GM12878 (cell line): Measurements from ENCODE around the gene CHMP4B. TPM values are rescaled to one million over a fixed set of nuclear protein-coding genes. Genes with fewer than 3 reads are reported as not detected.

Experiments
- ATAC-seq: fragments of 200-7000 bp; cut with Tn5 transposase; 3 replicates; pipeline ENCODE4 v1.9.1; 2020; ENCODE audit warnings: mild to moderate bottlenecking, moderate library complexity
- BruUV-seq: library from RNA; stranded (reverse); fragments of 400-500 nt; replicated peaks from 2 replicates; lab custom pipeline; 2021; lab: Mats Ljungman, UMichigan
- CTCF ChIA-PET: fragments of 300-600 bp; sonication (Branson Sonifier 250); formaldehyde crosslinking; extraction: SDS; loops from one replicate; lab custom pipeline; 2021; ENCODE audit warnings: inconsistent platforms; lab: Yijun Ruan, JAX
- POLR2A ChIA-PET: fragments of 350-600 bp; formaldehyde crosslinking; extraction: SDS; loops from one replicate; lab custom pipeline; 2021; ENCODE audit warnings: inconsistent platforms; lab: Charles Lee
- RAD21 ChIA-PET: fragments of 300-600 bp; sonication (Branson Sonifier 250); formaldehyde crosslinking; loops from one replicate; lab custom pipeline; 2023; ENCODE audit warnings: antibody characterized with exemption; ENCODE audit not compliant: unreplicated experiment; lab: Charles Lee
- SMC1A ChIA-PET: fragments of 300-600 bp; sonication (Branson Sonifier 250); formaldehyde crosslinking; loops from one replicate; lab custom pipeline; 2023; ENCODE audit not compliant: unreplicated experiment, uncharacterized antibody; lab: Charles Lee
- DNase-seq: peaks from one replicate; pipeline ENCODE4 v3.0.0-alpha.2; 2011; ENCODE audit warnings: low read depth, low spot score
- FAIRE-seq: peaks from 3 replicates; lab custom pipeline; 2011; peaks lifted over from hg19 to GRCh38; lab: Jason Lieb, UNC
- H2AFZ ChIP-seq: 2 replicates; pipeline ENCODE4 v1.6.0; 2011; ENCODE audit warnings: low read depth, low read length, control low read depth; ENCODE audit not compliant: control insufficient read depth
- H3K27ac ChIP-seq: 2 replicates; pipeline ENCODE4 v1.5.1; 2011; ENCODE audit warnings: control low read depth; ENCODE audit not compliant: control insufficient read depth, insufficient read depth
- H3K27me3 ChIP-seq, 2 experiments: replicated peaks in 1 of 2; 2 replicates each; pipeline versions ENCODE4 v1.6.0 to v1.6.1; 2011; ENCODE audit warnings: low read length in 1 of 2; ENCODE audit not compliant: control insufficient read depth in 2 of 2, insufficient read depth in 2 of 2
- H3K36me3 ChIP-seq, 2 experiments: 2 replicates each; pipeline ENCODE4 v1.5.1; 2011; ENCODE audit warnings: low read length in 1 of 2; ENCODE audit not compliant: control insufficient read depth in 2 of 2, insufficient read depth in 2 of 2
- H3K4me1 ChIP-seq: 2 replicates; pipeline ENCODE4 v1.6.1; 2011; ENCODE audit warnings: mild to moderate bottlenecking, low read length, moderate library complexity, mixed read lengths; ENCODE audit not compliant: control insufficient read depth, insufficient read depth
- H3K4me2 ChIP-seq: 2 replicates; pipeline ENCODE4 v1.6.0; 2011; ENCODE audit warnings: control low read depth; ENCODE audit not compliant: control insufficient read depth, insufficient read depth
- H3K4me3 ChIP-seq: fragments of 200-600 bp; sonication (generic); 2 replicates; pipeline ENCODE4 v1.5.1; 2016
- H3K79me2 ChIP-seq: 2 replicates; pipeline ENCODE4 v1.6.0; 2011; ENCODE audit warnings: low read length; ENCODE audit not compliant: control insufficient read depth, insufficient read depth
- H3K9ac ChIP-seq: 2 replicates; pipeline ENCODE4 v1.8.0; 2011; ENCODE audit warnings: low read length, control low read depth, mixed read lengths; ENCODE audit not compliant: control insufficient read depth, insufficient read depth
- H3K9me3 ChIP-seq: replicated peaks from 3 replicates; pipeline ENCODE4 v1.5.1; 2011; ENCODE audit warnings: mild to moderate bottlenecking, low read length; ENCODE audit not compliant: control insufficient read depth, insufficient read depth
- H4K20me1 ChIP-seq: 2 replicates; pipeline ENCODE4 v1.6.0; 2011; ENCODE audit not compliant: control insufficient read depth, insufficient read depth
- CEBPZ ChIP-seq: fragments of 150-350 bp; IDR thresholded peaks from 2 replicates; pipeline ENCODE4 v1.6.1; 2016; ENCODE audit warnings: low read depth, low read length
- CTCF ChIP-seq, 3 experiments: IDR thresholded peaks in 2 of 3; conservative IDR thresholded peaks in 1 of 3; 2 replicates each; pipeline ENCODE4 v1.5.1; 2011; ENCODE audit warnings: low read depth in 3 of 3, low read length in 3 of 3, mild to moderate bottlenecking in 3 of 3, control low read depth in 2 of 3, moderate library complexity in 2 of 3, inconsistent platforms in 1 of 3, mixed read lengths in 1 of 3; ENCODE audit not compliant: control insufficient read depth in 2 of 3, insufficient read depth in 1 of 3; ENCODE audit errors: extremely low read depth in 1 of 3
- HDAC6 ChIP-seq: fragments of 200-600 bp; sonication (generic); IDR thresholded peaks from one replicate; pipeline ENCODE4 v1.8.0; 2017; ENCODE audit warnings: antibody characterized with exemption; ENCODE audit not compliant: unreplicated experiment
- HSF1 ChIP-seq: fragments of 150-350 bp; IDR thresholded peaks from 2 replicates; pipeline ENCODE4 v1.6.1; 2014; ENCODE audit warnings: mild to moderate bottlenecking, low read depth, low read length
- IRF4 ChIP-seq: IDR thresholded peaks from 2 replicates; pipeline ENCODE4 v1.6.1; 2011; ENCODE audit warnings: low read depth, low read length
- KLF5 ChIP-seq: fragments of 450-650 bp; IDR thresholded peaks from 2 replicates; pipeline ENCODE4 v1.6.1; 2014; ENCODE audit warnings: mild to moderate bottlenecking; ENCODE audit not compliant: partially characterized antibody
- MYC ChIP-seq: IDR thresholded peaks from 2 replicates; pipeline ENCODE4 v1.6.1; 2011; ENCODE audit warnings: mild to moderate bottlenecking, low read length, moderate library complexity, inconsistent platforms; ENCODE audit not compliant: insufficient read depth, insufficient replicate concordance, insufficient read length, severe bottlenecking
- NBN ChIP-seq: fragments of 450-650 bp; IDR thresholded peaks from 2 replicates; pipeline ENCODE4 v1.6.1; 2016
- PAX8 ChIP-seq: fragments of 450-650 bp; IDR thresholded peaks from 2 replicates; pipeline ENCODE4 v1.6.1; 2017; ENCODE audit warnings: mild to moderate bottlenecking, moderate library complexity
- PKNOX1 ChIP-seq: fragments of 450-650 bp; IDR thresholded peaks from 2 replicates; pipeline ENCODE4 v1.6.1; 2016; ENCODE audit warnings: mild to moderate bottlenecking
- RFX5 ChIP-seq: IDR thresholded peaks from 2 replicates; pipeline ENCODE4 v1.6.1; 2011; ENCODE audit warnings: low read depth, low read length, improper control_type of control experiment
- SMC3 ChIP-seq: IDR thresholded peaks from 2 replicates; pipeline ENCODE4 v1.6.1; 2011; ENCODE audit warnings: low read length, improper control_type of control experiment, borderline replicate concordance
- ZNF24 ChIP-seq: fragments of 450-650 bp; IDR thresholded peaks from 2 replicates; pipeline ENCODE4 v1.6.1; 2017; ENCODE audit warnings: antibody characterized with exemption, mild to moderate bottlenecking
- WGBS: methylation state at CpG from one replicate; pipeline ENCODE4 v1.1.6; 2016; ENCODE audit warnings: low lambda C conversion rate; ENCODE audit not compliant: insufficient replicate concordance, insufficient coverage; ENCODE audit errors: missing lambda C conversion rate; 5-methylcytosine and 5-hydroxymethylcytosine counted together
- in situ Hi-C: fragments of 300-500 bp; cut with MboI; formaldehyde crosslinking; loops from 9 replicates; pipeline ENCODE4 v1.14.3; 2018; ENCODE audit warnings: mixed read lengths
- intact Hi-C: fragments of 100-400 bp; cut with micrococcal nuclease; formaldehyde crosslinking; loops from one replicate; pipeline ENCODE4 v1.14.2; 2022; ENCODE audit not compliant: unreplicated experiment
- polyA plus RNA-seq, 11 experiments: library from polyadenylated mRNA; depleted of rRNA in 4 of 11; unstranded in 6 of 11; stranded (reverse) in 5 of 11; fragments of >200 nt; fragmentation: Nextera tagmentation in 4 of 11; fragmentation: Illumina TruSeq in 1 of 11; extraction: Ambion mirVana in 4 of 11; extraction: Trizol in 1 of 11; gene quantifications; 1 replicate in 1 of 11; 2 replicates in 10 of 11; pipeline versions ENCODE4 v1.2.1 to v1.2.3, GENCODE V29; 2011 to 2016; ENCODE audit warnings: inconsistent platforms in 2 of 11, missing spikeins in 2 of 11, low read depth in 1 of 11
- total RNA-seq, 4 experiments: library from RNA; depleted of rRNA in 3 of 4; stranded (reverse); fragments of >200 nt in 3 of 4; fragmentation: Illumina TruSeq in 1 of 4; extraction: Trizol in 1 of 4; gene quantifications; 2 replicates each; pipeline versions ENCODE4 v1.2.1 to v1.2.3, GENCODE V29; 2013 to 2021

The CHMP4B gene
- total and polyA plus RNA-seq, 10 of the 15 experiments (the other 5 are each of a cell fraction or from before 2014, with no cell fraction given) = 4.2 to 118 (median 49.6) TPM

- H3K27me3 ChIP-seq = no peaks in the 10 kb centered on the region
- H3K9me3 ChIP-seq = no peaks in the 10 kb centered on the region; the same call in 2 of the 3 replicates
- BruUV-seq = no TSS peak
- no peak for TF ChIP-seq NBN
- TF ChIP-seq PAX8 = no peak
- no peak for TF ChIP-seq HDAC6
- TF ChIP-seq KLF5 = no peak
- TF ChIP-seq SMC3 = no peak
- TF ChIP-seq RFX5 = no peak
- TF ChIP-seq MYC = no peak
- TF ChIP-seq IRF4 = no peak
- no peak for TF ChIP-seq HSF1
- TF ChIP-seq PKNOX1 = no peak
- TF ChIP-seq ZNF24 = no peak
- no peak for TF ChIP-seq CTCF (IDR thresholded peaks at IDR 0.05 in 2 of 3, conservative IDR thresholded peaks at IDR 0.05 in 1 of 3; ENCODE audit: control insufficient read depth in 2 of 3, extremely low read depth in 1 of 3, insufficient read depth in 1 of 3, low read depth in 3 of 3, low read length in 3 of 3)
- no peak for TF ChIP-seq CEBPZ
- SMC1A ChIA-PET = no interaction called here
- H3K79me2 ChIP-seq = no peaks in the 10 kb centered on the region
- no peaks in the 10 kb centered on the region for H4K20me1 ChIP-seq
- no peak overlapping the region for H2AFZ ChIP-seq
- CTCF ChIA-PET = interaction anchor here (1.1 kb wide), 1 partner anchor 34 kb away, joined by 3 read pairs; no protein-coding TSS in a partner anchor
- in situ Hi-C loops (no loop called here), intact Hi-C loops (no loop called here)
- RAD21 ChIA-PET = no interaction called here
- H3K4me3 ChIP-seq = no peak overlapping the region
- POLR2A ChIA-PET = no interaction called here
- FAIRE-seq (no peak), ATAC-seq (no peak), DNase-seq (no peak)
- H3K9ac ChIP-seq = no peak overlapping the region
- H3K27ac ChIP-seq = no peak overlapping the region
- 98% methylated on average over 9 of the region's 9 CpGs for WGBS
- H3K4me2 ChIP-seq = no peak overlapping the region
- H3K4me1 ChIP-seq = no peaks in the 10 kb centered on the region
- H3K36me3 ChIP-seq = peaks cover 0 to 7% of the 10 kb centered on the region in 2 experiments; a peak in 3 of 4 replicates
These were observed 44.5 kb upstream of the CHMP4B start for GRCh38 chr20:33766686-33767085.
